HL-60 (cell line): ENCODE data around the gene ADH1C.

Experiments used
- DNase-seq, 2 experiments: peaks; one replicate each; pipeline ENCODE4 v3.0.0-alpha.2; 2010 to 2020; ENCODE audit warnings: low read depth in 1 of 2, low spot score in 1 of 2
- H3K27ac ChIP-seq: fragments of 250-450 bp; sonication (Bioruptor Pico); replicated peaks from 2 replicates; pipeline ENCODE4 v1.5.1; 2020; ENCODE audit warnings: mild to moderate bottlenecking, moderate library complexity
- H3K27me3 ChIP-seq: fragments of 250-450 bp; sonication (Bioruptor Pico); 2 replicates; pipeline ENCODE4 v1.5.1; 2021; ENCODE audit warnings: mild to moderate bottlenecking, moderate library complexity; ENCODE audit not compliant: insufficient read depth, poor library complexity, severe bottlenecking
- H3K4me3 ChIP-seq: replicated peaks from 2 replicates; pipeline ENCODE4 v1.5.1; 2011; ENCODE audit warnings: mild to moderate bottlenecking, control low read depth, low read length; ENCODE audit not compliant: insufficient read depth
- CTCF ChIP-seq: IDR thresholded peaks from one replicate; pipeline ENCODE4 v1.5.1; 2011; ENCODE audit warnings: low read length, control low read depth, inconsistent platforms; ENCODE audit not compliant: insufficient read depth
- GABPA ChIP-seq: IDR thresholded peaks from 2 replicates; pipeline ENCODE4 v1.6.1; 2012; ENCODE audit warnings: low read depth
- POLR2AphosphoS5 ChIP-seq: IDR thresholded peaks from 2 replicates; pipeline ENCODE4 v1.6.1; 2012; ENCODE audit warnings: low read depth
- SPI1 ChIP-seq: IDR thresholded peaks from 2 replicates; pipeline ENCODE4 v1.6.1; 2012; ENCODE audit warnings: low read depth, mild to moderate bottlenecking, borderline replicate concordance
- long read RNA-seq: library from polyadenylated mRNA; unstranded; transcript quantifications from one replicate; pipeline ENCODE4 v2.0.0, GENCODE V29; 2020
- TF ChIP-seq, protein P1 (sequence below): IDR thresholded peaks from 2 replicates; pipeline ENCODE4 v1.6.1; 2012; ENCODE audit warnings: low read depth; ENCODE audit not compliant: insufficient replicate concordance

The ADH1C gene
- long read RNA-seq, result 0 reads

GRCh38 chr4:99352602-99353537, at the start of gene ADH1C:
ADH1C (minus strand) TSS chr4:99352746; CDS start chr4:99352675, 71 bp downstream.
- H3K27me3 ChIP-seq, result no peaks in the 10 kb centered on the region
- DNase-seq, result no peak
- H3K27ac ChIP-seq, result no peak within 1 kb of the TSS
- H3K4me3 ChIP-seq, result no peak within 1 kb of the TSS
- TF ChIP-seq SPI1, result no peak
- TF ChIP-seq POLR2AphosphoS5, result no peak

GRCh38 chr4:99400831-99401230, 48.3 kb upstream of the ADH1C start:
- no peak for DNase-seq
- Histone ChIP-seq H3K27me3 (no peaks in the 10 kb centered on the region), H3K27ac (no peak overlapping the region), H3K4me3 (no peak overlapping the region)
- TF ChIP-seq POLR2AphosphoS5, result no peak
- no peak for TF ChIP-seq SPI1
- TF ChIP-seq, protein P1, sequence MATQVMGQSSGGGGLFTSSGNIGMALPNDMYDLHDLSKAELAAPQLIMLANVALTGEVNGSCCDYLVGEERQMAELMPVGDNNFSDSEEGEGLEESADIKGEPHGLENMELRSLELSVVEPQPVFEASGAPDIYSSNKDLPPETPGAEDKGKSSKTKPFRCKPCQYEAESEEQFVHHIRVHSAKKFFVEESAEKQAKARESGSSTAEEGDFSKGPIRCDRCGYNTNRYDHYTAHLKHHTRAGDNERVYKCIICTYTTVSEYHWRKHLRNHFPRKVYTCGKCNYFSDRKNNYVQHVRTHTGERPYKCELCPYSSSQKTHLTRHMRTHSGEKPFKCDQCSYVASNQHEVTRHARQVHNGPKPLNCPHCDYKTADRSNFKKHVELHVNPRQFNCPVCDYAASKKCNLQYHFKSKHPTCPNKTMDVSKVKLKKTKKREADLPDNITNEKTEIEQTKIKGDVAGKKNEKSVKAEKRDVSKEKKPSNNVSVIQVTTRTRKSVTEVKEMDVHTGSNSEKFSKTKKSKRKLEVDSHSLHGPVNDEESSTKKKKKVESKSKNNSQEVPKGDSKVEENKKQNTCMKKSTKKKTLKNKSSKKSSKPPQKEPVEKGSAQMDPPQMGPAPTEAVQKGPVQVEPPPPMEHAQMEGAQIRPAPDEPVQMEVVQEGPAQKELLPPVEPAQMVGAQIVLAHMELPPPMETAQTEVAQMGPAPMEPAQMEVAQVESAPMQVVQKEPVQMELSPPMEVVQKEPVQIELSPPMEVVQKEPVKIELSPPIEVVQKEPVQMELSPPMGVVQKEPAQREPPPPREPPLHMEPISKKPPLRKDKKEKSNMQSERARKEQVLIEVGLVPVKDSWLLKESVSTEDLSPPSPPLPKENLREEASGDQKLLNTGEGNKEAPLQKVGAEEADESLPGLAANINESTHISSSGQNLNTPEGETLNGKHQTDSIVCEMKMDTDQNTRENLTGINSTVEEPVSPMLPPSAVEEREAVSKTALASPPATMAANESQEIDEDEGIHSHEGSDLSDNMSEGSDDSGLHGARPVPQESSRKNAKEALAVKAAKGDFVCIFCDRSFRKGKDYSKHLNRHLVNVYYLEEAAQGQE, result no peak
- TF ChIP-seq GABPA, result no peak

DNA sequence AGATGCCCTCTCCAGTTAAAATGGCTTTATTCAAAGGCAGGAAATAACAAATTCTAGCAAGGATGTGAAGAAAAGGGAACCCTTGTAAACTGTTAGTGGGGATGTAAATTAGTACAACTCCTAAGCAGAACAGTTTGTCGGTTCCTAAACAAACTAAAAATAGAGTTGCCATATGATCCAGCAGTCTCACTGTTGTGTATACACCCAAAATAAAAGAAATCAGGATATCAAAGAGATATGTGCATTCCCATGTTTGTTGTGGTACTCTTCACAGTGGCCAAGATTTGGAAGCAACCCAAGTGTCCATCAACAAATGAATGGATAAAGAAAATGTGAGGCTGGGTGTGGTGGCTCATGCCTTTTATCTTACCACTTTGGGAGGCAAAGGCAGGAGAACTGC, 46.5 kb upstream of the ADH1C start:
- DNase-seq, result no peak
- no peak overlapping the region for H3K27ac ChIP-seq
- H3K4me3 ChIP-seq, result no peak overlapping the region
- H3K27me3 ChIP-seq, result no peaks in the 10 kb centered on the region
- TF ChIP-seq SPI1 (no peak), POLR2AphosphoS5 (no peak), CTCF (no peak), GABPA (no peak)
- TF ChIP-seq, protein P1, result no peak

GRCh38 chr4:99395595-99396364, 43.2 kb upstream of the ADH1C start:
- H3K27me3 ChIP-seq, result no peaks in the 10 kb centered on the region
- DNase-seq, result no peak
- TF ChIP-seq GABPA (no peak), SPI1 (no peak), POLR2AphosphoS5 (no peak), CTCF (no peak)
- TF ChIP-seq, protein P1, result no peak
- no peak overlapping the region for H3K27ac ChIP-seq
- no peak overlapping the region for H3K4me3 ChIP-seq
